ENCODE measurements around the gene TMEM225B. TPM values are rescaled to one million over a fixed set of nuclear protein-coding genes. Genes with fewer than 3 reads are reported as not detected.

Gene TMEM225B
- total and polyA plus RNA-seq, 7 donors: 0.20 to 0.86 (median 0.42) TPM; not detected in 2

DNA sequence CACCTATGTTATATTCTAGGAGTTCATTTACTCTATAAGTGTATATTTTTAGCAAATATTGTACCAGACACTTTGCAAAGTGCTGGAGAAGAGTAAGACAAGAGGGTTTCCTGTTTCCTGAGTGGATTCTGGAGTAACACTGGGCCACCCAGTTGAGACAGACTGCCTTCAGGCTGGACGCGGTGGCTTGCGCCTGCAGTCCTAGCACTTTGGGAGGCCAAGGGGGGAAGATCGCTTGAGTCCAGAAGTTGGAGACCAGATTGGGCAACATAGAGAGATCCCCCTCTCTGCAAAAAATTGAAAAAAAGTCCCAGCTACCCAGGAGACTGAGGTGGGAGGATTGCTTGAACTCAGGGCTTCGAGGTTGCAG lies 17.9 kb downstream of the TMEM225B start:
- peaks cover 0 to 30% of the 10 kb centered on the region in 2 donors for H3K36me3 ChIP-seq (ENCODE audit: insufficient read depth in 1 of 2, low read depth in 1 of 2)
- H3K27me3 ChIP-seq (ENCODE audit: insufficient read depth in 3 of 3, low read length in 2 of 3): no peaks in the 10 kb centered on the region
- intact Hi-C loops (cut with DNase I): loop anchor here (2.0 to 5.0 kb wide), 2 partner anchors 65 to 114 kb away; partner anchors contain the start of genes ZKSCAN5 (in 1 of the 2) and ZNF394 (in 1 of the 2)
- 90 to 91% (median 90%) methylated on average over 5 of the region's 5 CpGs for WGBS, 3 donors
- ATAC-seq: no peak
- peak overlapping the region; percentile 87 for H3K27ac ChIP-seq
- TF ChIP-seq, protein P1, sequence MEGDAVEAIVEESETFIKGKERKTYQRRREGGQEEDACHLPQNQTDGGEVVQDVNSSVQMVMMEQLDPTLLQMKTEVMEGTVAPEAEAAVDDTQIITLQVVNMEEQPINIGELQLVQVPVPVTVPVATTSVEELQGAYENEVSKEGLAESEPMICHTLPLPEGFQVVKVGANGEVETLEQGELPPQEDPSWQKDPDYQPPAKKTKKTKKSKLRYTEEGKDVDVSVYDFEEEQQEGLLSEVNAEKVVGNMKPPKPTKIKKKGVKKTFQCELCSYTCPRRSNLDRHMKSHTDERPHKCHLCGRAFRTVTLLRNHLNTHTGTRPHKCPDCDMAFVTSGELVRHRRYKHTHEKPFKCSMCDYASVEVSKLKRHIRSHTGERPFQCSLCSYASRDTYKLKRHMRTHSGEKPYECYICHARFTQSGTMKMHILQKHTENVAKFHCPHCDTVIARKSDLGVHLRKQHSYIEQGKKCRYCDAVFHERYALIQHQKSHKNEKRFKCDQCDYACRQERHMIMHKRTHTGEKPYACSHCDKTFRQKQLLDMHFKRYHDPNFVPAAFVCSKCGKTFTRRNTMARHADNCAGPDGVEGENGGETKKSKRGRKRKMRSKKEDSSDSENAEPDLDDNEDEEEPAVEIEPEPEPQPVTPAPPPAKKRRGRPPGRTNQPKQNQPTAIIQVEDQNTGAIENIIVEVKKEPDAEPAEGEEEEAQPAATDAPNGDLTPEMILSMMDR (IDR thresholded peaks at IDR 0.05): no peak
- peak overlapping the region; percentile 97 for H3K4me3 ChIP-seq
- DNase-seq: no peak
- H3K4me1 ChIP-seq: peaks cover 10% of the 10 kb centered on the region
- no peaks in the 10 kb centered on the region for H3K9me3 ChIP-seq

DNA sequence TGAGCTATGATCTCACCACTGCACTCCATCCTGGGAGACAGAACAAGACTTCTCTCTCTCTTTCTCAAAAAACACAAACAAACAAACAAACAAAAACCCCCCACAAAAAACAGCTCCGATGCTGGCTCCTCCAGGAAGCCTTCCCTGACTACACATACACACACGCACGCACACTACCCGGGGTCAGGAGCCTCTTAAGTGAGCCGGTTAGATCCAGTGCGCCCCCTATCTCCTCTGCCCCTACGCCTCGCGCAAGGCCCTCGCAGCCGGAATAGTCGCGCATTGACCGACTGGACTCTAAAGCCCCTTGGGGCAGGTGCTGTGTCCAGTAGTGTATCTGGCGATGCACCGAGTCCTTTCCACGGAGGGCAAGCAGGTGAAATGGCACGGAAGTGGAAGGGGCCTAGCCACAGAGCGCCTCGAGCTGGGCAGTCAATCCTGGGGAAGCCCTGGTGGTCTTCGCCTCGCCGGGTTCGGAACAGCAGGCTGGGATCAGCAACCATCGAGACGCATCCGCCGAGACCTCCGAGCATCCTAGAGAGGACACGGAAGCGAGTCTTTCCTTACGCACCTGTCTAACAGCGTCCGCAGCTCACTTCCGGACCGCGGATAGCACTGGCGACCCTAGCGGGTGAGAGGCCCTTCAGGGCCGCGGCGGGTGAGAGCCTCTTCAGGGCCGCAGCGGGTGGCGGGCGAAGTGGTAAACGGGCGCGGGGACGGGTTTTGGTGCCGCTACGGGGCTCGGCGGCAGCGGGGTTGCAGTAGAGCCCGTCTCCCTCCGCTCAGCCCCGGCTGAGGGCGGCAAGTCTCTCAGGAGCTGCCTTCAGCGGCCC lies 18.5 kb downstream of the TMEM225B start, which contains the start of gene ZSCAN25:
Gene ZSCAN25 (plus strand): TSS at position 588 of the 833 bp plus-strand sequence. CDS start 2,661 bp downstream, outside the sequence.
- ATAC-seq (peak; percentile 97 to 98 (median 98)), DNase-seq (peak; percentile 89 to 94)
- peaks cover 10% of the 10 kb centered on the region for H3K4me1 ChIP-seq
- TF ChIP-seq, protein P1 (IDR thresholded peaks at IDR 0.05): peak; percentile 21
- 0 to 1% (median 1%) methylated on average over 59 to 60 of the region's 60 CpGs for WGBS, 3 donors
- H3K27me3 ChIP-seq (ENCODE audit: insufficient read depth in 3 of 3, low read length in 2 of 3): no peaks in the 10 kb centered on the region
- H3K36me3 ChIP-seq (ENCODE audit: insufficient read depth in 1 of 2, low read depth in 1 of 2): peaks cover 5 to 36% of the 10 kb centered on the region in 2 donors
- intact Hi-C loops (cut with DNase I): loop anchor here (2.0 to 5.0 kb wide), 2 partner anchors 66 to 114 kb away; partner anchors contain the start of genes ZKSCAN5 (in 1 of the 2) and ZNF394 (in 1 of the 2)
- peak within 1 kb of the TSS; percentile 97 for H3K4me3 ChIP-seq
- H3K9me3 ChIP-seq: no peaks in the 10 kb centered on the region
- peak within 1 kb of the TSS; percentile 87 for H3K27ac ChIP-seq

DNA sequence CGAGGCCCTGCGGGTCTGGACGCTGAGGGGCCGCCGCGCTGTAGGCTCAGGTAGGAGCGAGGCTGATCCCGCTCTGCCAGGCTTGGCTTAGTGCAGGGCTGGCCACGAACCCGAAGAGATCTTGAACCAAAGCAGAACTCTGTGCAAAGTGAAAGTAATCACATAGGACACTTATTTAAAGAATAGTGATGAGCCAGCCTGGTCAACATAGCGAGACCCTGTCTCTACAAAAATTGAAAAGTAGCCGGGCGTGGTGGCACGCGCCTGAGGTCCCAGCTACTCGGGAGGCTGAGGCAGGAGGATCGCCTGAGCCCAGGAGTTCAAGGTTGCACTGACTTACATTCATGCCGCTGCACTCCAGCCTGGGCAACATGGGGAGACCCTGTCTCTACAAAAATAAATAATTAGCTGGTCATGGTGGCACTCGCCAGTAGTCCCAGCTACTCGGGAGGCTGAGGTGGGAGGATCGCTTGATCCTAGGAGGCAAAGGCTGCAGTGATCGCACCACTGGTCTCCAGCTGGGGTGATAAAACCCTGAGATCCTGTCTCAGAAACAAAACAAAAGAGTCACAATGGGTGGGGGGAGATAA lies 19.2 kb downstream of the TMEM225B start:
- Histone ChIP-seq H3K4me1 (peaks cover 10% of the 10 kb centered on the region), H3K9me3 (no peaks in the 10 kb centered on the region), H3K27me3 (ENCODE audit: insufficient read depth in 3 of 3, low read length in 2 of 3) (no peaks in the 10 kb centered on the region), H3K4me3 (peak overlapping the region; percentile 97), H3K27ac (peak overlapping the region; percentile 87), H3K36me3 (ENCODE audit: insufficient read depth in 1 of 2, low read depth in 1 of 2) (peaks cover 5 to 43% of the 10 kb centered on the region in 2 donors)
- ATAC-seq (no peak), DNase-seq (no peak)
- intact Hi-C loops (cut with DNase I): loop anchor here (2.0 to 5.0 kb wide), 2 partner anchors 66 to 115 kb away; partner anchors contain the start of genes ZKSCAN5 (in 1 of the 2) and ZNF394 (in 1 of the 2)
- TF ChIP-seq, protein P1 (IDR thresholded peaks at IDR 0.05): no peak
- WGBS, 3 donors: 16% methylated on average over 22 of the region's 22 CpGs

DNA sequence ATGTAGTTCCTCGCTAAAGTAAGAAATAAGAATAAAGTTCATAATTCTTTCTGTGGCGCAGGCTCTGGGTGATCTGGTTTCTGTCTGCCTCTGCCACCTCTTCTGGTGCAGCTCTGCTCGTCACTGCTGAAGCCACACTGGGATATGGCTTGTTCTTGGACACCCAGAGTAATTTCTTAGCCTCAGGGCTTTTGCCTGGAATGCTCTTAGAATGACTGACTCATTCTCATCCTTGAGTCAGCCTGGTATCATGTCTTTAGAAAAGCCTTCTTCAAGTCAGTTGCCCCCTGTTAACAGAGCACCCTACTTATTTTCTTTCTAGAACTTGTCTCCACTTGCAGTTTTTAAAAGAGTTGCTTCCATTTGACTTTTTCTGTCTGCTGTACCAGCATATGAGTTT lies 20.7 kb downstream of the TMEM225B start:
- ATAC-seq: no peak
- intact Hi-C loops (cut with DNase I): loop anchor here in 1 of 2 donors (5.0 kb wide), 1 partner anchor 116 kb away; the partner anchor contains the start of genes ZKSCAN5 and ZNF394
- Histone ChIP-seq H3K4me1 (peaks cover 10% of the 10 kb centered on the region), H3K9me3 (no peaks in the 10 kb centered on the region), H3K27me3 (ENCODE audit: insufficient read depth in 3 of 3, low read length in 2 of 3) (no peaks in the 10 kb centered on the region), H3K4me3 (no peak overlapping the region), H3K27ac (no peak overlapping the region), H3K36me3 (ENCODE audit: insufficient read depth in 1 of 2, low read depth in 1 of 2) (peaks cover 5 to 58% of the 10 kb centered on the region in 2 donors)
- 93 to 98% (median 94%) methylated on average over 3 of the region's 3 CpGs for WGBS, 3 donors
- TF ChIP-seq, protein P1 (IDR thresholded peaks at IDR 0.05): no peak
- no peak for DNase-seq
